NCI-H2029 treated with DMSO at 0.1 percent for 48 hours (cell line): Measurements from ENCODE around the gene CAMTA1.

ENCODE experiments used
- DNase-seq: peaks from one replicate; lab custom pipeline; 2025; lab: John Stamatoyannopoulos, UW

The CAMTA1 gene

DNA sequence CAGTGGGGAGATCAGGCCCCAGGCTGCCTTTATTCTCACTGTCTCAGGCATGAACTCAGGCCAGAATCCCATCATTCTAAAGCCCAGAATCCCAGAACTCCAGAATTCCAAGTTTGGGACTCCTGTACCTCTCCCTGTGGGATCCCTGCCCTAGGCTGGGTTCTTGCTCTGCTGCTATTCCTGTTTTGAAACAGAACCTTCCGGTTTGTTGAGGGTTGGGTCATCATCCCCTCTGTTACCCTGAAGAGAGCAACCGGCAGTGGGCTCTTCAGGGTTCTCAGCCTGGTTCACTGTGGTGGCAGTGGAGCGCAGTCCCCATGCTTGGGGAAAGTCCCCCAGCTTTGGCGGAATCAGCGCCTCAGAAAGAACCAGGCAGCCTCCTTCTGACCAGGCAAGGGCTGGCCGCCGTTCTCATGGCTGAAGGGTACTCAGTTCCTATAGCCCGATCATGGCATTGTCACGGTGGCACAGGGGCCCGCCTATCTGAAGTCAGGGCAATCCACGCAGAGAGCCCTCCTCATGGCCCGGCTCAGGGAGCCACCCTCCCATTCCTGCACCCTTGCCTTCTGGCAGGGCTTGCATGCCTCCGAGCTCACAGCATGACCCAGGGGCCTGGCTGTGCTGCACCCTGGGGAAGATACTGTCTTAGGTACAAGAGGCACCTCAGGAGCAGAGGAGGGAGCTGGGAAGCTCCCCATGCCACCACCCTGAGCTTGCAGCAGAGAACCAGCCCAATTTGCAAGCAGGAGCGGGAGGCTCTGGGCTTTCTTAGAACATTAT, 650.2 kb downstream of the CAMTA1 start:
- no peak for DNase-seq

DNA sequence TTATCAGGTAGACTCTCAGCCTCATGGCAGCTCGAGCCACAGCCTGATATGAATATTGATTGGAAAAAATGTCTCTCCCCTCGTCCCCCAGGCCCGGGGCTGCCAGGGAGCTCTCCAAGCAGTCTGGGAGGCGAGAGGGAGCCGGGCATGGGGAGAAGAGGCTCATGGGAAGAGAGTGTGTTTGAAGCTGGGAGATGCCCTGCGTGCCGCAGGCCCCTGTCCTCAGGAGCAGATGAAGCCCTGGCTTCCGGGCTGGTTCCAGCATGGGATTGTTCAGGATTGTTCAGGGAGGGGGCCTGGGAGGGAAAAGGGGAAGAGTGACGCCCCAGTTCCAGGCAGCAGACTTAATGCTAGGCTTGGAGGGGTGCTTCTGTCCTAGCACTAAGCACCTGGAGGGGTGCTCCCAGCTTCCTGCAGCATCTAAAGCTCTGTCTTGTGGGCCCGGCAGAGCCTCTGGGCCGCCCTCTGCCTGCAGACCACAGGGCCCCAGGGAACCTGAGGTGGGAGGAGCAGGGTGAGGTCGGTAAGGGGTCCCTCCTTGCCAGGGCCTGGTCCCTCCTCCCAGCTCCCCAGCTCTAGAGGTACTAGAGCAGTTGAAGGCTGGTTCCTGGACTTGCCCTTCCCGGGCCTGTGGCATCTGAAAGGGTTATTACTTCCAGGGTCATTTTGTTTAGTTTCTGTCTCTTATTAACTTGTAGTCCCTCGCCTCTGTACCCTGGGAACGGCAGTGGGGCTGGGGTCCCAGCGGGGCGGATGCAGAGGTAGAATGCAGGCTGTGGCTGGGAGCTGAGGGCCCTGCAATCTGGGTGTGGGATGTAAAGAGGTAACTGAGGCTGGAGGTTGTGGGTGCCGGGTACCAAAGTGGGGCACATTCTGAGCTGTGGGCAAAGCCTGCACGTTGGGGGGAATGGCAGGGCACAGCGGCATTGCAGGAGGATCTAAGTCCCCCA, 651.1 kb downstream of the CAMTA1 start:
- no peak for DNase-seq

DNA sequence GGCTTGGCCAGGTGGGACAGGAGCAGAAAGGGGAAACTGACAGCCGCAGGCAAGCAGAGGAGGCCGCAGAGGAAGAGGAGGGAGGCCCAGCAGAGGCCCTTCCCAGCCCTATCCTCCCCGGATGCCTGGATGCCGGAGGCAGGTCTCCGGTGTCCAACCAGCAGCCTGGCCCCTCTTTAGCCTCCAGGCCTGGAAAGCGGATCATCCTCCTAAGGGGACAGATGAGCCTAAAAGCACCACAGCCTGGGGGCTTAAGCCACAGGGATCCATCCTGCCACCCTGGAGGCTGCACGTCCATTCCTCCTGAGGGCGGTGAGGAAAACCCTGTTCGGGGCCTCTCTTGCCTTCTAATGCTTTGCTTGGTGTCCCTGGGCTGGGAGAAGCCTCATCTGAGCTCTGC, 651.8 kb downstream of the CAMTA1 start:
- no peak for DNase-seq

DNA sequence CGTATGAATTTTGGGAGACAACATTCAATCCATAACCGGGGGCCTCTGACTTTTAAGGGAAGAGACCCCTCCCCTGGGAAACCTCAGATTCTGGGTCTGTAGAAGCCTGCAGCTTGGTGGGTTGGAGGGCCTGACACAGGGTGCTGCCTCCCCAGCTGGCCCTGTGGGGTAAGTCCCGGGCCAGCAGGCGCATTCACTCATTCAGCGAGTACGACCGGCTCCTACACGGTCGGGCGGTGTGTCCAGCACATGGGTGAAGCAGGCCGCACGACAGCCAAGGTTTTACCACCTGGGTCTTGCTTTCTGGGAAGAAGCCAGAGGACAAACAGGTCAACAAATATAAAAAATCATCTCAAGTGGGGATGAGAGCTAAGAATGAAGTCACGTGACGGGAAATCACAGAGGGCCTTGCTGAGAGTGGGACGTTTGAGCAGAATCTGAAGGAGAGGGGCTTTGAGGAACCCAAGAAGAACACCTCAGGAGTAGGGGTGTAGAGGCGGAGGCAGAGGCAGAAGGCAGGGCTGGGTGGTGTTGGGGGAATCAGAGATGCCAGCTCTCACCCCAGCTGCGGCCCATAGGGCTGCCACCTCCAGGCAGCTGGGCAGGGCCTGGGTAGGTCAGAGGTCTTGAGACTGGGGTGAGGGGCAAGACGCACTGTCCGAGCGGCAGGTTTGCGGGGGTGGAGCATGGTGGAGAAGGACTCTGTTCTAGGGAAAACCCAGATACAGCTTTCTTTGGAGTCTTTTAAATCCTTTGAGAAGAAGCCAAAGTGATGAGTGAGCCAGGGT, 652.5 kb downstream of the CAMTA1 start:
- no peak for DNase-seq

DNA sequence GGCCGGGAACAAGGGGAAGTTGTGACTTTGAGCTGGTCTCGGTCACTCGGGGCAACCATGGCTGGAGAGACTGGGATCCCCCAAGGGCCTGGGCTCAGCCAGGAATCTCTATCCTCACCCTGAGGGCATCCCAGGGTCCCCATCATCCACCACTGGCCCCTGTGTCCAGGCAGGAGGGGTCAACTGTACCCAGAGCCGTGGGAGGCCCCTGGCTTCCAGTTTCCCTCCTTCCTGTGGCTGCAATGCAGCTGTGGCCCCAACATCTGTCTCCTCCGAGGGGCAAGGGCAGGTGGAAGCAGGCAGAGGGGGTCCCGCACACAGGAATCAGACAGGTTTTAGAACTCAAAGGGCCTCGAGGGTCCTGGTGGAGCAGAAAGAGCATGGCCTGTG, 653.1 kb downstream of the CAMTA1 start:
- no peak for DNase-seq

DNA sequence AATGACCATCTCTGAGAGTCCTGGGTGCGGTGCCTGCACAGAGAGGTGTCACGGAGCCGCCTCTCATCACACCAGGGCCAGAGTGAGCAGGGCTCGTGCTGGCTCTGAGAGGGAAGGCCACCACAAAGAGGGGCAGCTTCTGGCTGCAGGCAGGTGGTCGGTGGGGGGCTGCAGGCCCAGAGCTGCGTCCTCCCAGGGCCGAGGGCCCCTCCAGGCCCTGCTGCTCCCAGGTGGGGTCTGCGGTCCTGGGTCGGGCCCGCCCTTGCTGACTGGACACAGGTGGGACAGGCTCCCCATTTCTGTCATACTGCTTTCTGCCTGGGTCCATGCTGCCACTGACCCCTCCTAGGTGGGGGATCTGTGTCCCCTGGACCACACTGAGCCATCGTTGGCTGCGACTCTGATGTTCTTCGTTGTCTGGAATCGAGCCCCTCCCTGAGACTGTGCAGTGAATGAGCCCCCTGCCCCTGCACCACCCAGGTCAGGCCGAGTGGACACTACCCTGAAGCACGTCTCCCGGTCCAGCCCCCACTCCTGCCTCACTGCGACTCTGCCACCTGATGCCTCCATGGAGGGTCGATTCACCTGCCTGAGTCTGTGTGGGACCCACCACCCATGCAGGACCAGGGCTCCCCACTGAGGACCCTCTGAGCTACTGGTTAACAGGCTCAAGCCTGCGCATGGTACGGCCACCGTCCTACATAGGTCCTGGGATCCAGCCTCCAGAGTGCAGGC, 653.8 kb downstream of the CAMTA1 start:
- no peak for DNase-seq

DNA sequence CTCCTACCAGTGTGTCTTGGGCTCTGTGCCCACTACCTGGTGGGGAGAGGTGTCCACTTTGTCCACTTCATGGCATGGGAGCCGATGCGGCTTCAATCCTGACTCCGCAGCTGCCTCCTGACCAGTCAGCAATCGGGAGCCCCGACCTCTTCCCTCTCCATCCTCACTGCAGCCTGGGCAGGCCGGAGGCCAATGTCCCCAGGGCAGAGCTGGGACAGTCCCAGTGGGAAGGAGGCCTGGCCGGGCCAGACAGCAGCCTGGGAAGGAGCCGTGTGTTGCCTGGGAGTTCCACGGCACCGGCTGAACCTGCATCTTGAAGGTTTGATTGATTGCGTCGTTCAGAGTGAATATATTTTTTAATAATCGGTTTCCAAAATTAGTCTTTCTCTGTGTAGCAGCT, 654.9 kb downstream of the CAMTA1 start:
- DNase-seq = no peak

DNA sequence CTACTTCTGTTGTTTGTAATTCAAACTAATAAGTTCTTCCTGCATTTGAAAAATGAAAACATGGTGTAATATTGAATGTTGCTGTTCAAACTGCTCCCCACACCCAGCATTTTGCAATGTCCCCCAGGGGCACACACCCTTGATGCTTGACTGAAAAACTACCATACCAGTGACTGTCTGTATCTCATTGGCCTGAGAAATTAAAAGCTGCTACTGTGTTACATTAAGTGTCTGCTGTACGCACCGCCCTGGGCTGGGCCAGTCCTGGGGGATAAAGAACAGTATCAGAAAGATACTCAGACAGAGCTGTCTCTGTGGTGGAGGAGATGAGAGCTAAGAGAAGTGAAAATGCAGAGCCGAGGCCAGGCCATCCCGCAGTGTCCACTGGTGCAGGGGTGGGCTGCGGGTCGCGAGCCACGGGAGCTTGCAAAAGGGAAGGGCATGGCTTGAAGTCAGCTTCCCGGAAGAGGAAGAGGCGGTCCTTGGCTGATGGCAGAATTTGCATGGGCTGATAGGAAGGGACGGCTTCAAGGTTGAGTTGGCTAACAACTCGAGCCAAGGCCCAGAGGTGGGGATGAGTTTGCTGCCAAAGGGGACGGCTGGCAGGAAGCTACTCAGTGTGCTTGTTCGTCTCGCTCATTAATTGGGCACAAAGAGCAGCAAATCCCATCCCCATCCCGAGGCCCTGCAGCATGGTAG, 656.0 kb downstream of the CAMTA1 start:
- no peak for DNase-seq

DNA sequence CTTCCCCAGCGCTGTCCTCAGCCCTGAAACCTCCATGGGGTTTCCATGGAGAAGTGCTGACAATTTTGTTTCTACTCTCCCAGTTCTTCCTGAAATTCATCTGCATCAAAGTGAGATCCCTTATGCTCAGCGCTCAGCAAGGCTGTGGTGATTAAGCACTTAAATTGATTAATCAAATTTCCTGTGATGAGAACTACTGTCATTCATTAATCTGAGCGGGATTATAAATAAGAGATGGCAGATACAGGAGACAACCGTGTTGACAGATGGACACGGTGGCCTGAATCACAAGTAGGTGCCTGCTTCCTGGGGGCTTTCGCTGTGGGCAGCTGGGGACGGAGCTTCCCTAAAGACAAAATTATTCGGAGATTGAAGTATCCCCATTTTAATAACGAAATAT, 656.8 kb downstream of the CAMTA1 start:
- DNase-seq = no peak

DNA sequence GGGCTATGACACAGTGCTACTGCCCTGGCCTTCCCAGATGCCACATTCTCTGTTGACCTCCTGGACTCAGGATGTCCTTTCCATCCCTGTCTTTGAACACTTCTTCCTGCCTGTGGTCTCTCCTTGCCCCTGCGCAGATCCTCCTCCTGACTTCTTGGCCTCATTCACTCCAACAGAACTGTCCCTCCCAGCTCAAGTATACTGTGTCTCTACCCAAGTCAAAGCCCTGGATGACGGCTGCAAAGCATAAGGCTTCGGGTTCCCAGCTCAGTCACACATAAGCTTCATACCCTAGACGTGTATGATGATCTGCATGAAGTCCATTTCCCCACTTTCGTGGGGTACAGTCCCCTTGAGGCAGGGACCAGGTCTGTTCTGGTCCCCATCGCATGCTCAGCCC, 657.7 kb downstream of the CAMTA1 start:
- DNase-seq = no peak

DNA sequence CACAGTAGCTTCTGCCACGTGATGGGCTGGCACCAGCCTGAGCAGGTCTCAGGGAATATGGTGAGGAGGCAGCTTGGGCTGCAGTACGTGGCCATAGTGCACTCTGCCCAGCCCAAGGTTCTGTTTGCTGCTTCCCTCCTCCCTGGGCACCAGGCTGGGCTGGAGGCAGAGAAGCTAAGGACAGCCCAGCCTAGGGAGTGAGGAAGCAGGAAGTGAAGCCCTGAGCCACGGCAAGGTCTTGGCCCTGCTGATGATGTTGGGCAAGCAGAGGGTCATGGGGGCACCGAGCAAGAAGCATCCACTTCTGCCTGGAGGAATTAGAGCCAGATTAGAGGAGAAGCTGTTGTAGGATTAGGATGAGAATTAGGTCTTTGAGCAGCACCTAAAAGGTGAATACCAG, 659.1 kb downstream of the CAMTA1 start:
- DNase-seq = no peak

DNA sequence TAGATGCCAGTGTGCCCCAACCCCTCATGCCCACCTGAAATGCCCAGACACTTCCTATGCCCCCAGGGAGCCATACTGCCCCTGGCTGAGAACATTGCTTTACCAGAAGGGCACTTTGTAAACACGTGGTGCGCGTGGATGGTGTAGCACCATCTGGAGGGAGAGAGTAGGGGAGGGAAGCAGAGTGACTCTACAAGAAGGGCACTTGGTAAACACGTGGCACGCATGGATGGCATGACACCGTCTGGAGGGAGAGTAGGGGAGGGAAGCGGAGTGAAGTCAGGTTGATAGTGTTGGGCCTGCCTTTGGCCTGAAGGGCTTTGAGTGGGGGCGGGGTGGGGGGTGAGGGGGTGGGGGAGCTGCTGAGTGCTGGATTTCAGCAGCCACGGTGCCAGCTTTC, 661.8 kb downstream of the CAMTA1 start:
- DNase-seq = peak; percentile 38

DNA sequence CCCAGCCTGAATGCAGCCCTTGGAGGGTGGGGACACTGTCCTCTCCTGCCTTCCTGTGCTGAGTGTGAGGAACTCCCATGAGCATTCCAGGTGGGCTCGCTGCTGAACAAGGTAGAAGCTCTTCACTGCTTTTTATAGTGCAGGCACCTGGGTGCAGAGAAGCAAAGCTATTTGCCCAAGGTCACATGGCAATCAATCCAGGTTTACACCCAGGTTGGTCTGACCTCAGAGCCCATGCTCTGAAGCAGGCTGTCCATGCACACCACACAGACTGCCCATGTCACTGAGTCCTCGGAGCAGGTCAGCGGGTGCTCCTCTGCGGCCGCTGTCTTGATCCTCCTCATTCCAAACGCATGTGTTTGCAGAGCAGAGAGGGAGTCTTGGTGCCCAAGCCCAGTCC, 662.5 kb downstream of the CAMTA1 start:
- DNase-seq = no peak

DNA sequence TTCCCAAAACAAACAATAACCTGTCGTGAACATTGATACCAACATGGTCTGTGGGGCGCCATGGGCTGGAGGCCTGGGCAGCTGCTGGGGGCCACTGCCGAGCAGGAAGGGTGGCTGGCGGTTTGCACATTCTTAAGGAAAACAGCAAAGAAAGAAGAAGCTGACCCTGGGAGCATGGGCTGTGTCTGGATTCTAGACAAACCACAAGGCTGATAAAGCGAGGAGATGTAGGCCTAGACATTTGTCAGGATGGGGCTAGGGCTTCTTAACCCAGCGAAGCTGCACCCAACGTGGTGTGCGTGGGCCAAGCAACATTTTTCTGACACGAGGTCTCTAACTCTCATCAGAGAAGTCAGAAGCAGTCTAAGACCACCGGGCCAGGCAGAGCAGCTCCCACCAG, 663.7 kb downstream of the CAMTA1 start:
- DNase-seq = no peak

DNA sequence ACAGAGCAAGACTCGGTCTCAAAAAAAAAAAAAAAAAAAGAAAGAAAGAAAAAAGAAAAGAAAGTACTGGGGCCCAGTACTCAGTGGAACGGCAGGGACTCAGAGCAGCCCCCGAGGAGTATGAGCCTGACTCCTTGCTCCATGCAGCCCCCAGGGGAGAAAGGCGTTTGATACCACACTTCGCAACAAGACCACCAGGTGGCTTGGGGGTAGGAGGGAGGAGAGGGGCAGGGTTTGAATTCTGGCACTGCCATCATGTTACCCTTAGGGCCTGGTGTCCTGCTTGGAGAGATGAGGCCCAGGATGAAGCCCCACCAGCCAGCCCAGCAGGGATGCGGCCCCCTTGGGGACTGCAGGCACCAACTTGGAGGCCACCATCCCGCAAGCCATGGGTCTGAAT, 664.5 kb downstream of the CAMTA1 start:
- DNase-seq = no peak

DNA sequence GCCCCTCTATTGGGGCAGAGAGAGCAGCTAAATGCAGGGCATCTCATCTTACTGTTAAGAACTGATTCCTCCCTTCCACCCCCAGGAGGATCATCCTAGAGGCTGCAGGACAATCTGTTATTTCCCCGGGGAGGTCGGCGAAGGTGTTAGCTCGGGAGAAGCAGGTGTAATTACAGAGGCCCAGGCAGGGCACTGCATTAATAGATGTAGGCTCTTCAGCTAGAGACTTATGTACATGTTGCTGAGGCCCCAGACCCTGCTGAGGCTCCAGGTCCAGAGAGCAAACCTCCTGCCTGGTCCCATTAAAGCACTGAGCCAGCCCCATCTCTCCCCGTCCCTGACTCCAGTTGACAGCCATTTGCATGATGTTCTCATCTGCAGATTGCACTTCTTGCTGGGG, 665.6 kb downstream of the CAMTA1 start:
- DNase-seq = no peak

DNA sequence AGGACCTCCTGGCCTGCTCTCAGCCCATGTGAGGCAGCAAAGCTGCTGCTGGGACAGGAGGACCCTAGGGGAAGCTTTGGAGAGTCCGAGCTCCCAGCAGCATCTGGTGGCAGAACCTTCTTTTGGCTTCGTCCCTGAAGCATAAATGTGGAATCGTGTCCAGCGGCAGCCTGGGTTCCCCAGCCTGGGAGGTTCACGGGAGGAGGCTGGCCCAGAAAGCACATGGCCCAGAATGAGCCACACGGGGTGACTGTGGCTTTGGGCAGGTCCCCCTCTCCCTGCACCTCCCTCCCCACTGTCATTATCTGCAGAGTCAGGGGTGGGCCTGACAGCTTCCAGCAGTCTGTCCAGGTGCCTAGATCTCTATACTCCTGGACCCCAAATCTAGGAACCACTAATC, 667.8 kb downstream of the CAMTA1 start:
- DNase-seq = no peak

DNA sequence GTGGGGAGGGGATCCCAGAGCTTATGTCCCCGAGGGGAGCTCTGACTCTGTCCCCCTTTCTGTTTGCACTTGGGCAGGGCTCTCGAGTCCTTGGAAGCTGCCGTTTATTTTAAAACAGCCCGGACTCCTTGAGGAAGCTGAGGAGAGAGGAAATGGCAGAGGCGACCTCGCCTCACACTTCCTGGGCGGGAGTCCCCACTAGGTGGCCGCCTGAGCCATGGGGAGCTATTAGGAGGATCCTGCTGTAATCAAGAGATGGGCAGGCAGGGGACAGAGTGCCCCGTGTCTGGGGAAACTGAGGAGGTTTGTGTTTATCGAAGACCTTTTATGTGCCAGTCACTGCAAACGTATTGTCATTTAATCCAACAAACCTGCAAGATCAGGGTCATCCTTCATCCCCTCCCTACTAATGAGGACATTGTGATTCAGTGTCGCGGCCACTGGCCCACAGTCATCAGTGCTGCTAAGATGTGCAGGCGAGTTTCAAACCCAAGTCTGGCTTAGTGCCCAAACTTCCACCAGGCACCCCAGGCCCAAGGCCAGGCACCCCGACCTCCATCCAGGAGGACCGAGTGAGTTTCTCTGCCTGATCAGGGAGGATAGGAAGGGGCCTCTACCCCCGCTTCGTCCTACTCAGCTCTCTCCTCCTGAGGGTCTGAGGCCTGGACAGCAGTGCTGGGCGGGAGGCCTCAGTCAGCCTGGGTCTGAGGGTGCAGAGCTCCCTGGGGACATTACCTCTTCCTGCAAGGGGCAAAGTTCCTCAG, 669.0 kb downstream of the CAMTA1 start:
- no peak for DNase-seq

DNA sequence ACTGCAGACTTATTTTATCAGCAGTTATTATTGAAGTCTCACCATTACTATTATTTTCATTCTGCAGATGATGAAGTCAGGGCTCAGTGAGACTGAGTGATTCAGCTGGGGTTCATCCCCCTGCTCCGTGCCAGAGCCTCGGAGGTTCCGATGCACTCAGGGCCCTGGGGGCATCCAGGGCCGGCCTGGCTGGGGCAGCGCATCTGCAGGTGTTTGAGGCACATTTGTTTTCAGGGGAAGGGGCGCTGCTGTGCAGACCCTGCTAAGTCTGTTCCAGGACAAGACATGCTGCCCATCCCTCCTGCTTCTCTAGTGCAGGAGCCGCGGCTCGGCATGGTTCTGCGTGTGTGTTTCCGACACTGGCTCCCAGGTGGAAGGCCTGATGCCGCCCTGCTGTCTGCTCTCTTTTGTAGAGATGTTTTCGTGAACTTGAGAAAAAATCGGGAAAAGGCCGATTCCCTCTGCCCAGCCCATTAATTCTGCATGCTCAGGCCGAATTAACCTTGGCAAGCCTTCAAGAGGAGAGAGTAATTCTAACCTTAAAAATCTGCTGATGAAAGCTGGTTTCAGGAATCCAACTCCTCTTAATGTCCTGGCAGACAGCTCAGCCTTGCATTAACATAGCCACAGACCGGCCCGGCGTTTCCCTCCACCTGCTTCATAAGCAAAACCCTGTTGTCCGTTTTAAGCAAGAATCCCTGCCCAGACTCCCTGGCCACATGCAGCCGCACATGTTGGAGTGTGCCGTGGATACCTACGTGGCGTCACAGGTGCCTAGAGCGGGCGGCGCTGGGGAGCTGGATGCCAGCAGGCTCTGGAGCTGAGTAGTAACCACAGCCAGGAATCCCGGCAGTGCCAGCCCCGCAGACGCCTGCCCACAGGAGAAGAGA, 669.9 kb downstream of the CAMTA1 start:
- no peak for DNase-seq
